NB4 (cell line): Measurements from ENCODE around the gene NCS1.

Source experiments
- DNase-seq: peaks from one replicate; pipeline ENCODE4 v3.0.0; 2010; ENCODE audit warnings: low read depth
- H3K4me3 ChIP-seq: one replicate; pipeline ENCODE4 v1.5.1; 2011; ENCODE audit warnings: mild to moderate bottlenecking, low read depth, low read length, moderate library complexity
- CTCF ChIP-seq: IDR thresholded peaks from one replicate; pipeline ENCODE4 v1.5.1; 2012; ENCODE audit warnings: low read depth, low read length
- MAX ChIP-seq: IDR thresholded peaks from 2 replicates; pipeline ENCODE4 v1.6.1; 2011; ENCODE audit warnings: low read depth, low read length
- MYC ChIP-seq: IDR thresholded peaks from 2 replicates; pipeline ENCODE4 v1.6.1; 2011; ENCODE audit warnings: low read depth, low read length
- POLR2A ChIP-seq: IDR thresholded peaks from 2 replicates; pipeline ENCODE4 v1.6.1; 2011; ENCODE audit warnings: mild to moderate bottlenecking; ENCODE audit not compliant: insufficient read length; ENCODE audit errors: extremely low read depth

Gene NCS1

GRCh38 chr9:130172161-130172857 lies at the start of gene NCS1:
Gene NCS1, plus strand, starts transcription at chr9:130172404. Its CDS starts 260 bp downstream, at chr9:130172664.
- H3K4me3 ChIP-seq: peak within 1 kb of the TSS; percentile 53
- DNase-seq: peak; percentile 74
- TF ChIP-seq MYC (no peak), MAX (no peak), POLR2A (no peak)

- TF ChIP-seq MYC: no peak
- no peak for TF ChIP-seq POLR2A
- no peak for TF ChIP-seq CTCF
- TF ChIP-seq MAX: no peak
- no peak overlapping the region for H3K4me3 ChIP-seq
- no peak for DNase-seq
These were observed 49.7 kb upstream of the NCS1 start for GRCh38 chr9:130122456-130122855.

- no peak overlapping the region for H3K4me3 ChIP-seq
- DNase-seq: no peak
- TF ChIP-seq MAX (no peak), POLR2A (no peak), MYC (no peak), CTCF (no peak)
These were observed 47.9 kb upstream of the NCS1 start for GRCh38 chr9:130124085-130124860.

- TF ChIP-seq MAX: no peak
- no peak for TF ChIP-seq CTCF
- no peak for TF ChIP-seq MYC
- no peak for TF ChIP-seq POLR2A
- no peak for DNase-seq
- no peak overlapping the region for H3K4me3 ChIP-seq
These were observed 45.3 kb upstream of the NCS1 start for GRCh38 chr9:130126721-130127433.

GRCh38 chr9:130128251-130128650 lies 44.0 kb upstream of the NCS1 start:
- TF ChIP-seq CTCF (no peak), MAX (no peak; the same call in 1 of the 2 replicates), POLR2A (no peak), MYC (0 out of 2 replicates have a peak, but pooled peaks have one; percentile 19)
- DNase-seq: peak; percentile 89
- peak overlapping the region; percentile 35 for H3K4me3 ChIP-seq
